ENCODE measurements around the gene EFCC1.

EFCC1 gene

GRCh38 chr3:128999102-128999501 is 2.0 kb upstream of the EFCC1 start:
- Histone ChIP-seq H3K9me3 (ENCODE audit: insufficient read depth, low read length) (no peaks in the 10 kb centered on the region), H3K4me3 (ENCODE audit: insufficient read depth, low read length, poor library complexity, severe bottlenecking) (no peak overlapping the region), H3K9me2 (replicated peaks; ENCODE audit: insufficient read depth, low read length) (no peaks in the 10 kb centered on the region), H3K27ac (ENCODE audit: low read depth, low read length) (no peak overlapping the region), H3F3A (ENCODE audit: insufficient read depth) (no peaks in the 10 kb centered on the region), H3K27me3 (ENCODE audit: low read length) (no peaks in the 10 kb centered on the region), H3K79me2 (ENCODE audit: insufficient read depth, low read length) (no peaks in the 10 kb centered on the region), H2AFZ (ENCODE audit: low read depth, low read length, severe bottlenecking) (no peak overlapping the region), H4K20me1 (ENCODE audit: low read depth, low read length) (no peaks in the 10 kb centered on the region), H3K9ac (ENCODE audit: low read length) (no peak overlapping the region), H3K4me2 (ENCODE audit: low read depth, low read length, poor library complexity, severe bottlenecking) (no peak overlapping the region), H3K36me3 (ENCODE audit: low read length) (no peaks in the 10 kb centered on the region)
- TF ChIP-seq CTCF (IDR thresholded peaks at IDR 0.05; ENCODE audit: insufficient read depth, low read length, poor library complexity, severe bottlenecking) (no peak), EZH2phosphoT487 (conservative IDR thresholded peaks at IDR 0.05; ENCODE audit: low read length) (no peak)

GRCh38 chr3:129000742-129001100 is 383 bp upstream of the EFCC1 start:
- no peak overlapping the region for H3K9ac ChIP-seq (ENCODE audit: low read length)
- no peaks in the 10 kb centered on the region for H3K9me2 ChIP-seq (replicated peaks; ENCODE audit: insufficient read depth, low read length)
- no peak overlapping the region for H3K27ac ChIP-seq (ENCODE audit: low read depth, low read length)
- H3K36me3 ChIP-seq (ENCODE audit: low read length): no peaks in the 10 kb centered on the region
- H2AFZ ChIP-seq (ENCODE audit: low read depth, low read length, severe bottlenecking): no peak overlapping the region
- H3K79me2 ChIP-seq (ENCODE audit: insufficient read depth, low read length): no peaks in the 10 kb centered on the region
- no peak overlapping the region for H3K4me3 ChIP-seq (ENCODE audit: insufficient read depth, low read length, poor library complexity, severe bottlenecking)
- H3K9me3 ChIP-seq (ENCODE audit: insufficient read depth, low read length): no peaks in the 10 kb centered on the region
- no peaks in the 10 kb centered on the region for H3K27me3 ChIP-seq (ENCODE audit: low read length)
- no peaks in the 10 kb centered on the region for H3F3A ChIP-seq (ENCODE audit: insufficient read depth)
- no peak overlapping the region for H3K4me2 ChIP-seq (ENCODE audit: low read depth, low read length, poor library complexity, severe bottlenecking)
- TF ChIP-seq EZH2phosphoT487 (conservative IDR thresholded peaks at IDR 0.05; ENCODE audit: low read length) (no peak), CTCF (IDR thresholded peaks at IDR 0.05; ENCODE audit: insufficient read depth, low read length, poor library complexity, severe bottlenecking) (no peak)
- H4K20me1 ChIP-seq (ENCODE audit: low read depth, low read length): no peaks in the 10 kb centered on the region

GRCh38 chr3:129001806-129002572 is 885 bp downstream of the EFCC1 start:
- no peak overlapping the region for H3K27ac ChIP-seq (ENCODE audit: low read depth, low read length)
- no peak overlapping the region for H3K9ac ChIP-seq (ENCODE audit: low read length)
- no peaks in the 10 kb centered on the region for H3K79me2 ChIP-seq (ENCODE audit: insufficient read depth, low read length)
- no peaks in the 10 kb centered on the region for H3K27me3 ChIP-seq (ENCODE audit: low read length)
- no peak overlapping the region for H2AFZ ChIP-seq (ENCODE audit: low read depth, low read length, severe bottlenecking)
- H3F3A ChIP-seq (ENCODE audit: insufficient read depth): no peaks in the 10 kb centered on the region
- no peaks in the 10 kb centered on the region for H3K9me3 ChIP-seq (ENCODE audit: insufficient read depth, low read length)
- no peaks in the 10 kb centered on the region for H4K20me1 ChIP-seq (ENCODE audit: low read depth, low read length)
- H3K9me2 ChIP-seq (replicated peaks; ENCODE audit: insufficient read depth, low read length): no peaks in the 10 kb centered on the region
- no peak for TF ChIP-seq CTCF (IDR thresholded peaks at IDR 0.05; ENCODE audit: insufficient read depth, low read length, poor library complexity, severe bottlenecking)
- TF ChIP-seq EZH2phosphoT487 (conservative IDR thresholded peaks at IDR 0.05; ENCODE audit: low read length): no peak
- no peaks in the 10 kb centered on the region for H3K36me3 ChIP-seq (ENCODE audit: low read length)
- H3K4me2 ChIP-seq (ENCODE audit: low read depth, low read length, poor library complexity, severe bottlenecking): no peak overlapping the region
- no peak overlapping the region for H3K4me3 ChIP-seq (ENCODE audit: insufficient read depth, low read length, poor library complexity, severe bottlenecking)
